PC-9 (cell line): Measurements from ENCODE around the gene SPCS3.

Experiments used
- EZH2 ChIP-seq: fragments of 200-600 bp; sonication (generic); IDR thresholded peaks from 2 replicates; pipeline ENCODE4 v1.8.0; 2017; ENCODE audit warnings: antibody characterized with exemption, low read depth
- TF ChIP-seq, protein P1 (sequence below): fragments of 200-600 bp; sonication (generic); conservative IDR thresholded peaks from 2 replicates; pipeline ENCODE4 v1.6.1; 2017; ENCODE audit warnings: mixed run types, antibody characterized with exemption, mild to moderate bottlenecking, moderate library complexity

DNA sequence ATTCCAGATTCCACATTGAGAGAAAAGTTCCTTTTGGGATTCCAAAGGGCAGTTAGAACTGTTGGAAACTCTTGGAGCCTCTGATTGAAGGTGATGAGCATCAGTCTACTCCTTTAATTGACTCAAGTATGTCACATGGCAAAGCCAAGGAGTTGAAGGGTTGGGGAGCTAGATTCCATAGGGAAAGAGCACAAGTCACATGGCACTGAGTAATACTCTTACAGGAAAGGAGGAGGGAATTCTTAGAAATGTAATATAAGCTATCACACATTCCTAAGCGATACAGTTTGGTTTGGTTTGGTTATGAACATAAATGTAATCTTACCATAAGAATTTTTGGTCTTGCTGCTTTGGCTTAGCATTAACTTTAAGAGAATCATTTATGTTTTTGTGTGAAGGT lies 15.7 kb downstream of the SPCS3 start:
- TF ChIP-seq, protein P1, sequence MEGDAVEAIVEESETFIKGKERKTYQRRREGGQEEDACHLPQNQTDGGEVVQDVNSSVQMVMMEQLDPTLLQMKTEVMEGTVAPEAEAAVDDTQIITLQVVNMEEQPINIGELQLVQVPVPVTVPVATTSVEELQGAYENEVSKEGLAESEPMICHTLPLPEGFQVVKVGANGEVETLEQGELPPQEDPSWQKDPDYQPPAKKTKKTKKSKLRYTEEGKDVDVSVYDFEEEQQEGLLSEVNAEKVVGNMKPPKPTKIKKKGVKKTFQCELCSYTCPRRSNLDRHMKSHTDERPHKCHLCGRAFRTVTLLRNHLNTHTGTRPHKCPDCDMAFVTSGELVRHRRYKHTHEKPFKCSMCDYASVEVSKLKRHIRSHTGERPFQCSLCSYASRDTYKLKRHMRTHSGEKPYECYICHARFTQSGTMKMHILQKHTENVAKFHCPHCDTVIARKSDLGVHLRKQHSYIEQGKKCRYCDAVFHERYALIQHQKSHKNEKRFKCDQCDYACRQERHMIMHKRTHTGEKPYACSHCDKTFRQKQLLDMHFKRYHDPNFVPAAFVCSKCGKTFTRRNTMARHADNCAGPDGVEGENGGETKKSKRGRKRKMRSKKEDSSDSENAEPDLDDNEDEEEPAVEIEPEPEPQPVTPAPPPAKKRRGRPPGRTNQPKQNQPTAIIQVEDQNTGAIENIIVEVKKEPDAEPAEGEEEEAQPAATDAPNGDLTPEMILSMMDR, result no peak
- no peak for TF ChIP-seq EZH2
